SIG-M5 treated with dmso at 0.1 percent for 504 hours (cell line): ENCODE measurements around the gene BAG3.

ENCODE experiments used
- DNase-seq: peaks from one replicate; lab custom pipeline; 2025; ENCODE audit not compliant: unreplicated experiment; lab: John Stamatoyannopoulos, UW

The BAG3 gene

GRCh38 chr10:119725828-119726675 is 74.9 kb downstream of the BAG3 start, which contains the start of gene INPP5F:
Gene INPP5F (plus strand): TSS chr10:119726050. CDS start chr10:119726263, 213 bp downstream.
- DNase-seq = peak; percentile 96

- no peak for DNase-seq
These were observed 75.6 kb downstream of the BAG3 start for GRCh38 chr10:119726676-119727261.
